Prostate gland (tissue), 2 donors: ENCODE results near the gene ARL15. TPM values are rescaled to one million over a fixed set of nuclear protein-coding genes. Genes with fewer than 3 reads are reported as not detected.
A peak's percentile ranks its signal among the peaks of the same experiment; 100 is the strongest.

Source experiments
- DNase-seq: peaks from one replicate; pipeline ENCODE4 v3.0.0-alpha.2; 2019; ENCODE audit warnings: low spot score
- H3K27ac ChIP-seq, 2 donors: fragments of 200-600 bp; sonication (generic); 2 replicates each; pipeline ENCODE4 v1.5.1; 2017 to 2019
- H3K27me3 ChIP-seq: fragments of 200-600 bp; sonication (generic); replicated peaks from 2 replicates; pipeline ENCODE4 v1.5.1; 2019; ENCODE audit not compliant: insufficient read depth
- H3K36me3 ChIP-seq, 2 donors: fragments of 200-600 bp; sonication (generic); 1 replicate in 1 of 2; 2 replicates in 1 of 2; pipeline versions ENCODE4 v1.5.1 to v1.8.1; 2017 to 2019
- H3K4me1 ChIP-seq: fragments of 200-600 bp; sonication (generic); replicated peaks from 2 replicates; pipeline ENCODE4 v1.5.1; 2019
- H3K4me3 ChIP-seq, 2 donors: fragments of 200-600 bp; sonication (generic); 2 replicates each; pipeline ENCODE4 v1.5.1; 2017 to 2019
- H3K9me3 ChIP-seq: fragments of 200-600 bp; sonication (generic); 2 replicates; pipeline ENCODE4 v1.5.1; 2017
- POLR2A ChIP-seq: fragments of 450-650 bp; IDR thresholded peaks from one replicate; pipeline ENCODE4 v1.6.1; 2016; ENCODE audit warnings: antibody characterized with exemption, mild to moderate bottlenecking
- POLR2AphosphoS5 ChIP-seq: sonication (generic); formaldehyde crosslinking; IDR thresholded peaks from one replicate; pipeline ENCODE4 v1.6.1; 2017; ENCODE audit warnings: antibody characterized with exemption
- WGBS: methylation state at CpG from one replicate; pipeline ENCODE4 v1.1.5; 2018; 5-methylcytosine and 5-hydroxymethylcytosine counted together
- intact Hi-C: fragments of 100-400 bp; cut with DNase I; formaldehyde crosslinking; loops from one replicate; pipeline ENCODE4 v1.14.2; 2022
- total RNA-seq, 2 donors: library from RNA; depleted of rRNA; stranded (reverse); fragments of >200 nt; gene quantifications; one replicate each; pipeline ENCODE4 v1.1.0, GENCODE V29; 2016
- TF ChIP-seq, protein P1 (sequence below), 4 experiments: fragments of 200-600 bp in 2 of 4; fragments of 450-650 bp in 2 of 4; sonication (generic) in 2 of 4; IDR thresholded peaks; 1 replicate in 3 of 4; 2 replicates in 1 of 4; pipeline ENCODE4 v1.5.1; 2016 to 2019; ENCODE audit warnings: antibody characterized with exemption in 4 of 4, mild to moderate bottlenecking in 2 of 4, moderate library complexity in 2 of 4

The ARL15 gene
- total RNA-seq, 2 donors from 2014 or later, result 16.1 to 38.4 TPM

GRCh38 chr5:54093081-54093492 lies 217.3 kb downstream of the ARL15 start:
- Histone ChIP-seq H3K4me1 (no peaks in the 10 kb centered on the region), H3K4me3 (no peak overlapping the region), H3K27ac (no peak overlapping the region), H3K9me3 (no peaks in the 10 kb centered on the region), H3K27me3 (no peaks in the 10 kb centered on the region), H3K36me3 (no peaks in the 10 kb centered on the region)
- 64% methylated on average over 1 of the region's 1 CpG for WGBS
- DNase-seq, result peak; percentile 6
- intact Hi-C loops, result no loop called here
- TF ChIP-seq POLR2A, result no peak

- DNase-seq, result peak; percentile 19
- TF ChIP-seq, protein P1, sequence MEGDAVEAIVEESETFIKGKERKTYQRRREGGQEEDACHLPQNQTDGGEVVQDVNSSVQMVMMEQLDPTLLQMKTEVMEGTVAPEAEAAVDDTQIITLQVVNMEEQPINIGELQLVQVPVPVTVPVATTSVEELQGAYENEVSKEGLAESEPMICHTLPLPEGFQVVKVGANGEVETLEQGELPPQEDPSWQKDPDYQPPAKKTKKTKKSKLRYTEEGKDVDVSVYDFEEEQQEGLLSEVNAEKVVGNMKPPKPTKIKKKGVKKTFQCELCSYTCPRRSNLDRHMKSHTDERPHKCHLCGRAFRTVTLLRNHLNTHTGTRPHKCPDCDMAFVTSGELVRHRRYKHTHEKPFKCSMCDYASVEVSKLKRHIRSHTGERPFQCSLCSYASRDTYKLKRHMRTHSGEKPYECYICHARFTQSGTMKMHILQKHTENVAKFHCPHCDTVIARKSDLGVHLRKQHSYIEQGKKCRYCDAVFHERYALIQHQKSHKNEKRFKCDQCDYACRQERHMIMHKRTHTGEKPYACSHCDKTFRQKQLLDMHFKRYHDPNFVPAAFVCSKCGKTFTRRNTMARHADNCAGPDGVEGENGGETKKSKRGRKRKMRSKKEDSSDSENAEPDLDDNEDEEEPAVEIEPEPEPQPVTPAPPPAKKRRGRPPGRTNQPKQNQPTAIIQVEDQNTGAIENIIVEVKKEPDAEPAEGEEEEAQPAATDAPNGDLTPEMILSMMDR (IDR thresholded peaks at IDR 0.05), result no peak
- no peak for TF ChIP-seq POLR2A
- no peak for TF ChIP-seq POLR2AphosphoS5
- Histone ChIP-seq H3K27ac (no peak overlapping the region), H3K9me3 (no peaks in the 10 kb centered on the region), H3K36me3 (no peaks in the 10 kb centered on the region), H3K4me3 (no peak overlapping the region), H3K4me1 (no peaks in the 10 kb centered on the region), H3K27me3 (no peaks in the 10 kb centered on the region)
- intact Hi-C loops, result no loop called here
- WGBS, result 65% methylated on average over 9 of the region's 9 CpGs
Observed at GRCh38 chr5:54091307-54092130, 218.9 kb downstream of the ARL15 start.

DNA sequence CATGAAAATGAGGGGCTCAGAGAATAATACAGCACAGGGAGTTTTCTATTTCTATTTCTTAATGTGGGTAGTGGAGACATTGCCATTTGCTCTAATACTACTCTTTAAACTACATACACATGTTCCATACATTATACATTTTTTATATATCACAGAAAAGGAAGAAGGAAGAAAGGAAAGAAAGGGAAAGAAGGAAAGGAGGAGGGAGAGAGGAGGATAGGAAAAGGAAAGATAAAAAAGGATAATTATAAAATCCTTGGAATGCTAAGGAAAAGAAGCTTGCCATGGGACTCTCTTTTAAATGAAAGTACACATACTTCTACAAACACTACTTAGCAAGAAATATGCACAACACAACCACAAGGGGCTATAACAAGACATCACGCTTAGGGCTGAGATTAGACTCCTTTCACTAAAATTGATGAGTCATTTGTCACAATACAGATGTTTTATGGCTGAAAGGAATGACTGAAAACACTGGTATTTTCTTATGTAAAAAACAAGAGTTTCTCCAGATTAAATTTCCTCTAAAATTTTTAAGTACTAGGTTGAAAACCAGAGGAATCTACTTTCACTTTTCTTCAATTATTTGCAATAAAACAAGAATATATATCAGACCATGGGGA lies 219.8 kb downstream of the ARL15 start:
- no peaks in the 10 kb centered on the region for H3K36me3 ChIP-seq
- H3K4me1 ChIP-seq, result no peaks in the 10 kb centered on the region
- H3K27ac ChIP-seq, result no peak overlapping the region
- no peaks in the 10 kb centered on the region for H3K9me3 ChIP-seq
- WGBS, result 95% methylated on average over 1 of the region's 1 CpG
- no peak for DNase-seq
- intact Hi-C loops, result no loop called here
- H3K27me3 ChIP-seq, result no peaks in the 10 kb centered on the region
- no peak for TF ChIP-seq POLR2A
- no peak for TF ChIP-seq POLR2AphosphoS5
- TF ChIP-seq, protein P1 (IDR thresholded peaks at IDR 0.05), result no peak
- no peak overlapping the region for H3K4me3 ChIP-seq

DNA sequence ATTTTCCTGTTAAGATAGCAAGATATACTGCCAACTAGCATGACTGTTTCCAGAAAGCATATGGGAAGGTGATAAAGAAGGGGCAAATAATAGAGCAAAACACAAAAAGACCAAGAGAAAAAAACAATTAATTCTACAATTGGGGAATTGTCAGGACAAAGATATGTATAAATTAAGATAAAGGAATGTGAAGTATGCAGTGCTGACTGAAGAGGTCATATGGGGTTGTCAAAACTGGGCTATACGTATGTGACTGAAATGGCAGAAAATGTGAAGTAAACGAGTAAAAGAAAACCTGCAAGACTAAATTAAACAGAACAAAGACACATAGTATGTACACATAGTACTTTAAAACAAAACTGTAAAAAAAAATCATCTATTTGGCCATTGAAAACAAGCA lies 222.3 kb downstream of the ARL15 start:
- 90% methylated on average over 2 of the region's 2 CpGs for WGBS
- no peaks in the 10 kb centered on the region for H3K4me1 ChIP-seq
- H3K27ac ChIP-seq, result no peak overlapping the region
- no peaks in the 10 kb centered on the region for H3K9me3 ChIP-seq
- no peak overlapping the region for H3K4me3 ChIP-seq
- intact Hi-C loops, result no loop called here
- H3K36me3 ChIP-seq, result no peaks in the 10 kb centered on the region
- H3K27me3 ChIP-seq, result no peaks in the 10 kb centered on the region
- TF ChIP-seq POLR2A (no peak), POLR2AphosphoS5 (no peak)
- TF ChIP-seq, protein P1 (IDR thresholded peaks at IDR 0.05), result no peak
- no peak for DNase-seq

DNA sequence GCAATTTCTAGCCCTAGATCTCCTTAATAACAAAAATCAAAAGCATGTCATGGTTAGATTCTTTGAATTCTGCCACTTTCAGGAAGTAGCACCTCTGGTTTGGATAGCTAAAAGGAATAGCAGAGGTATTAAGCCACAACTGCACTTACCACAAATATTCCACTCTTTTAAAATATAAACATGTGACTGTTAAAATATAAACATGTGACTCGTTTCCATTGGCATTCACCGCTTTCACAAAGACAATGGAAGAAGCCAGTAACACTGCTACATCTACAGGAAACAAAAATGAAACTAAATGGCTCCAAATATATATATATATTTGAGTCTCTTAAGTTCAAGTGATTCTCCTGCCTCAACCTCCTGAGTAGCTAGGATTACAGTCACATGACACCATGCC lies 222.9 kb downstream of the ARL15 start:
- H3K36me3 ChIP-seq, result no peaks in the 10 kb centered on the region
- H3K4me3 ChIP-seq, result no peak overlapping the region
- H3K9me3 ChIP-seq, result no peaks in the 10 kb centered on the region
- H3K4me1 ChIP-seq, result no peaks in the 10 kb centered on the region
- no peaks in the 10 kb centered on the region for H3K27me3 ChIP-seq
- TF ChIP-seq POLR2A (no peak), POLR2AphosphoS5 (no peak)
- TF ChIP-seq, protein P1 (IDR thresholded peaks at IDR 0.05), result no peak
- H3K27ac ChIP-seq, result no peak overlapping the region
- 78% methylated on average over 2 of the region's 2 CpGs for WGBS
- DNase-seq, result no peak
- intact Hi-C loops, result no loop called here
